Measurements from ENCODE around the gene GRID1.

DNA sequence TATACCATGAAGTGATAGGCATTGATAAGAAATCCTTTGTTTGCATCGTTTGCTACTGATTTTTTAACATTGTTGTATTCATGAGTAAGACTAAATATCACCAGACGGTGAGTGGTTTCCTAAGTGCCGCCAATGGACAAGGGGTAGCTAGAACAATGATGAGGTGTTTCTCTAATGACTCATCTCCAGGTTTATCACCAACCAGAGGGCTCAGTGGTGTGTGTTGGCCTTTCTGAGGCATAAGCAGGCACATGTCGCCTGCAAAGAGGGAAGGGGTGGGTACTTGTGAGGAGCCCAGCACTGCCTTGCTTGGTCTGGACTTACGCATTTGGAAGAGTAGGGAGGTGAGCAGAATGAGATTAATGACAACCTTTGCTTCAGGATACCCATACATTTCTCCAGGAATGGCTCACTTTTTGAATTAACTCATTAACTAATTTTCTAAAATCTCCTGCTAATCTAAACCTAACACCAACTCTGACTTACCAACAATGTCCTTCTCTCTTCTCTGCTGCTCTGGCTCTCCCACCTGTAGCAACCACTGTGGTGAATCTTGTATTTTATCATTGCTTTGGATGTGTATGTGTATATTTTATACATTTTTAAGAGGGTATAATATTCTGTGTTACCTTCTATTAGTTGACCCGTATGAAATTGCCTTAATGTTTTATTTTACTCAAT is 722.6 kb downstream of the GRID1 start:
- TF ChIP-seq, protein P1, sequence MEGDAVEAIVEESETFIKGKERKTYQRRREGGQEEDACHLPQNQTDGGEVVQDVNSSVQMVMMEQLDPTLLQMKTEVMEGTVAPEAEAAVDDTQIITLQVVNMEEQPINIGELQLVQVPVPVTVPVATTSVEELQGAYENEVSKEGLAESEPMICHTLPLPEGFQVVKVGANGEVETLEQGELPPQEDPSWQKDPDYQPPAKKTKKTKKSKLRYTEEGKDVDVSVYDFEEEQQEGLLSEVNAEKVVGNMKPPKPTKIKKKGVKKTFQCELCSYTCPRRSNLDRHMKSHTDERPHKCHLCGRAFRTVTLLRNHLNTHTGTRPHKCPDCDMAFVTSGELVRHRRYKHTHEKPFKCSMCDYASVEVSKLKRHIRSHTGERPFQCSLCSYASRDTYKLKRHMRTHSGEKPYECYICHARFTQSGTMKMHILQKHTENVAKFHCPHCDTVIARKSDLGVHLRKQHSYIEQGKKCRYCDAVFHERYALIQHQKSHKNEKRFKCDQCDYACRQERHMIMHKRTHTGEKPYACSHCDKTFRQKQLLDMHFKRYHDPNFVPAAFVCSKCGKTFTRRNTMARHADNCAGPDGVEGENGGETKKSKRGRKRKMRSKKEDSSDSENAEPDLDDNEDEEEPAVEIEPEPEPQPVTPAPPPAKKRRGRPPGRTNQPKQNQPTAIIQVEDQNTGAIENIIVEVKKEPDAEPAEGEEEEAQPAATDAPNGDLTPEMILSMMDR (IDR thresholded peaks at IDR 0.05): no peak
- no peak for TF ChIP-seq POLR2A (IDR thresholded peaks at IDR 0.05)
- TF ChIP-seq POLR2AphosphoS5 (IDR thresholded peaks at IDR 0.05): no peak
- no peak for TF ChIP-seq EP300 (IDR thresholded peaks at IDR 0.05)
